ENCODE measurements around the gene ARHGAP42. TPM values are rescaled to one million over a fixed set of nuclear protein-coding genes. Genes with fewer than 3 reads are reported as not detected.

The ARHGAP42 gene
- polyA plus RNA-seq, 1 donor (not counting 4 experiments of a cell fraction or from before 2014, with no cell fraction given): 5.5 TPM

DNA sequence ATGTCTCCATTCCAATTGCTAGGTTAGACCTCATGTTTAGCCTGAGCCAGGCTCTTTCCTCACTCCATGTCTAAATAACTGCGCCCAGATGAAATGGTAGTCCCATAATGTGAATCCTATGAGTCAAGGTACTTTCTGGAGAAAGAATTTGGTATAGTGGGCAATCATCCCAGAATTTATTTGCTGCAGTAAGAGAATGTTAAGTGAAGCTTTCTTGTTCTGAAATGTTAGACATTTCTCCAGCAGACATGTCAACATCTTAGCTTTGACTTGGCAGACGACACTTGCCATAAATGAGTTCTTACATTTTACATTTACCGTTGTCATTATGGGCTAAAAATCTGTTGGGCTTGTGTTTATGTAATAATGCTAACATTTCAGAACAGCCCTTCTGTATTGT lies 277.3 kb downstream of the ARHGAP42 start:
- H2AFZ ChIP-seq (ENCODE audit: control insufficient read depth, low read length): no peak overlapping the region
- no peak for FAIRE-seq
- H3K4me3 ChIP-seq (ENCODE audit: control insufficient read depth in 2 of 3, extremely low read depth in 1 of 3, insufficient read depth in 2 of 3, low read depth in 1 of 3, low read length in 3 of 3): no peak overlapping the region
- no peaks in the 10 kb centered on the region for H3K9me3 ChIP-seq (ENCODE audit: control insufficient read depth, low read depth, low read length)
- no peak overlapping the region for H3K27ac ChIP-seq (ENCODE audit: control insufficient read depth, insufficient read depth, low read length)
- TF ChIP-seq CTCF (optimal IDR thresholded peaks at IDR 0.05 in 1 of 3, IDR thresholded peaks at IDR 0.05 in 1 of 3, conservative IDR thresholded peaks at IDR 0.05 in 1 of 3; ENCODE audit: extremely low read depth in 1 of 3, insufficient read depth in 2 of 3, low read length in 3 of 3) (no peak), EZH2 (IDR thresholded peaks at IDR 0.05; ENCODE audit: low read length) (no peak)
- H3K4me1 ChIP-seq (ENCODE audit: control insufficient read depth, extremely low read depth, insufficient read depth, low read length): no peaks in the 10 kb centered on the region
- no peaks in the 10 kb centered on the region for H3K27me3 ChIP-seq (ENCODE audit: control insufficient read depth, extremely low read depth, insufficient read depth, low read length)
- no peak overlapping the region for H3K4me2 ChIP-seq (ENCODE audit: control insufficient read depth, extremely low read depth, insufficient read depth, low read depth, low read length)
- no peaks in the 10 kb centered on the region for H4K20me1 ChIP-seq (ENCODE audit: control insufficient read depth, extremely low read depth, insufficient read depth, low read length)
- H3K9ac ChIP-seq (ENCODE audit: control insufficient read depth, extremely low read depth, insufficient read depth, low read length): no peak overlapping the region
- H3K79me2 ChIP-seq (ENCODE audit: control insufficient read depth, insufficient read depth, low read length): no peaks in the 10 kb centered on the region
- dilution Hi-C loops (cut with MboI; ENCODE audit: extremely low pct_ligation_motif_present, low sequenced_read_pairs): no loop called here
- no peak for DNase-seq (ENCODE audit: low read depth, low spot score)
- H3K36me3 ChIP-seq (ENCODE audit: control insufficient read depth in 2 of 2, extremely low read depth in 1 of 2, insufficient read depth in 2 of 2, low read length in 2 of 2): no peaks in the 10 kb centered on the region
- H3K9me1 ChIP-seq (ENCODE audit: control insufficient read depth, extremely low read depth, insufficient read depth, low read length): no peaks in the 10 kb centered on the region

- H3K27me3 ChIP-seq (ENCODE audit: control insufficient read depth, extremely low read depth, insufficient read depth, low read length): no peaks in the 10 kb centered on the region
These were observed 278.3 kb downstream of the ARHGAP42 start for GRCh38 chr11:100965346-100965745.

More at GRCh38 chr11:100965346-100965745, 278.3 kb downstream of the ARHGAP42 start:
- no peak for DNase-seq (ENCODE audit: low read depth, low spot score)
- dilution Hi-C loops (cut with MboI; ENCODE audit: extremely low pct_ligation_motif_present, low sequenced_read_pairs): no loop called here
- no peak for FAIRE-seq
- Histone ChIP-seq H3K9me3 (ENCODE audit: control insufficient read depth, low read depth, low read length) (no peaks in the 10 kb centered on the region), H3K79me2 (ENCODE audit: control insufficient read depth, insufficient read depth, low read length) (no peaks in the 10 kb centered on the region), H2AFZ (ENCODE audit: control insufficient read depth, low read length) (no peak overlapping the region), H4K20me1 (ENCODE audit: control insufficient read depth, extremely low read depth, insufficient read depth, low read length) (no peaks in the 10 kb centered on the region), H3K9ac (ENCODE audit: control insufficient read depth, extremely low read depth, insufficient read depth, low read length) (no peak overlapping the region), H3K36me3 (ENCODE audit: control insufficient read depth in 2 of 2, extremely low read depth in 1 of 2, insufficient read depth in 2 of 2, low read length in 2 of 2) (no peaks in the 10 kb centered on the region), H3K4me3 (ENCODE audit: control insufficient read depth in 2 of 3, extremely low read depth in 1 of 3, insufficient read depth in 2 of 3, low read depth in 1 of 3, low read length in 3 of 3) (no peak overlapping the region), H3K27ac (ENCODE audit: control insufficient read depth, insufficient read depth, low read length) (no peak overlapping the region), H3K4me2 (ENCODE audit: control insufficient read depth, extremely low read depth, insufficient read depth, low read depth, low read length) (no peak overlapping the region), H3K4me1 (ENCODE audit: control insufficient read depth, extremely low read depth, insufficient read depth, low read length) (no peaks in the 10 kb centered on the region), H3K9me1 (ENCODE audit: control insufficient read depth, extremely low read depth, insufficient read depth, low read length) (no peaks in the 10 kb centered on the region)
- TF ChIP-seq EZH2 (IDR thresholded peaks at IDR 0.05; ENCODE audit: low read length): no peak
- no peak for TF ChIP-seq CTCF (optimal IDR thresholded peaks at IDR 0.05 in 1 of 3, IDR thresholded peaks at IDR 0.05 in 1 of 3, conservative IDR thresholded peaks at IDR 0.05 in 1 of 3; ENCODE audit: extremely low read depth in 1 of 3, insufficient read depth in 2 of 3, low read length in 3 of 3)
